ENCODE results near the gene BMP6. TPM values are rescaled to one million over a fixed set of nuclear protein-coding genes. Genes with fewer than 3 reads are reported as not detected.

Gene BMP6
- total RNA-seq, 2 experiments from 2014 or later: 0.38 to 1.1 TPM

GRCh38 chr6:7745942-7746341 is 20.0 kb downstream of the BMP6 start:
- Histone ChIP-seq H3K9me3 (ENCODE audit: low read length) (no peaks in the 10 kb centered on the region), H3K4me2 (ENCODE audit: low read length) (no peak overlapping the region), H3K4me3 (ENCODE audit: low read depth, low read length, poor library complexity, severe bottlenecking) (no peak overlapping the region), H3K9me2 (ENCODE audit: insufficient read depth, low read length) (no peaks in the 10 kb centered on the region), H4K20me1 (ENCODE audit: insufficient read depth, low read length) (no peaks in the 10 kb centered on the region), H3K4me1 (ENCODE audit: insufficient read depth, low read length, poor library complexity, severe bottlenecking) (no peaks in the 10 kb centered on the region), H3K36me3 (ENCODE audit: insufficient read depth, low read length) (no peaks in the 10 kb centered on the region), H2AFZ (ENCODE audit: low read length) (no peak overlapping the region), H3K27ac (ENCODE audit: low read depth, low read length, poor library complexity, severe bottlenecking) (no peak overlapping the region), H3K79me2 (ENCODE audit: insufficient read depth, low read depth, low read length) (no peaks in the 10 kb centered on the region)
- TF ChIP-seq, protein P1, sequence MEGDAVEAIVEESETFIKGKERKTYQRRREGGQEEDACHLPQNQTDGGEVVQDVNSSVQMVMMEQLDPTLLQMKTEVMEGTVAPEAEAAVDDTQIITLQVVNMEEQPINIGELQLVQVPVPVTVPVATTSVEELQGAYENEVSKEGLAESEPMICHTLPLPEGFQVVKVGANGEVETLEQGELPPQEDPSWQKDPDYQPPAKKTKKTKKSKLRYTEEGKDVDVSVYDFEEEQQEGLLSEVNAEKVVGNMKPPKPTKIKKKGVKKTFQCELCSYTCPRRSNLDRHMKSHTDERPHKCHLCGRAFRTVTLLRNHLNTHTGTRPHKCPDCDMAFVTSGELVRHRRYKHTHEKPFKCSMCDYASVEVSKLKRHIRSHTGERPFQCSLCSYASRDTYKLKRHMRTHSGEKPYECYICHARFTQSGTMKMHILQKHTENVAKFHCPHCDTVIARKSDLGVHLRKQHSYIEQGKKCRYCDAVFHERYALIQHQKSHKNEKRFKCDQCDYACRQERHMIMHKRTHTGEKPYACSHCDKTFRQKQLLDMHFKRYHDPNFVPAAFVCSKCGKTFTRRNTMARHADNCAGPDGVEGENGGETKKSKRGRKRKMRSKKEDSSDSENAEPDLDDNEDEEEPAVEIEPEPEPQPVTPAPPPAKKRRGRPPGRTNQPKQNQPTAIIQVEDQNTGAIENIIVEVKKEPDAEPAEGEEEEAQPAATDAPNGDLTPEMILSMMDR (conservative IDR thresholded peaks at IDR 0.05; ENCODE audit: low read length): no peak
- no peak for TF ChIP-seq EZH2phosphoT487 (IDR thresholded peaks at IDR 0.05; ENCODE audit: borderline replicate concordance, low read depth, low read length)
- no TSS peak for BruUV-seq (replicated peaks)
- ChIA-PET CTCF (ENCODE audit: unreplicated experiment) (no interaction called here), POLR2A (no interaction called here)
- intact Hi-C loops (cut with micrococcal nuclease; ENCODE audit: unreplicated experiment): no loop called here
- DNase-seq (ENCODE audit: low spot score): no peak

GRCh38 chr6:7747016-7747415 is 21.1 kb downstream of the BMP6 start:
- Histone ChIP-seq H4K20me1 (ENCODE audit: insufficient read depth, low read length) (no peaks in the 10 kb centered on the region), H3K79me2 (ENCODE audit: insufficient read depth, low read depth, low read length) (no peaks in the 10 kb centered on the region), H3K9me3 (ENCODE audit: low read length) (no peaks in the 10 kb centered on the region), H3K4me2 (ENCODE audit: low read length) (no peak overlapping the region), H3K4me1 (ENCODE audit: insufficient read depth, low read length, poor library complexity, severe bottlenecking) (no peaks in the 10 kb centered on the region), H3K27ac (ENCODE audit: low read depth, low read length, poor library complexity, severe bottlenecking) (no peak overlapping the region), H3K9me2 (ENCODE audit: insufficient read depth, low read length) (no peaks in the 10 kb centered on the region), H2AFZ (ENCODE audit: low read length) (no peak overlapping the region), H3K4me3 (ENCODE audit: low read depth, low read length, poor library complexity, severe bottlenecking) (no peak overlapping the region), H3K36me3 (ENCODE audit: insufficient read depth, low read length) (no peaks in the 10 kb centered on the region)
- intact Hi-C loops (cut with micrococcal nuclease; ENCODE audit: unreplicated experiment): no loop called here
- no peak for DNase-seq (ENCODE audit: low spot score)
- no TSS peak for BruUV-seq (replicated peaks)
- POLR2A ChIA-PET: interaction anchor here (0.5 to 0.7 kb wide), 2 partner anchors 25 to 52 kb away, joined by 3 to 5 read pairs; no protein-coding TSS in a partner anchor
- TF ChIP-seq EZH2phosphoT487 (IDR thresholded peaks at IDR 0.05; ENCODE audit: borderline replicate concordance, low read depth, low read length): no peak
- TF ChIP-seq, protein P1 (conservative IDR thresholded peaks at IDR 0.05; ENCODE audit: low read length): no peak
- CTCF ChIA-PET (ENCODE audit: unreplicated experiment): no interaction called here

- POLR2A ChIA-PET: interaction anchor here (0.5 to 0.7 kb wide), 2 partner anchors 26 to 52 kb away, joined by 3 to 5 read pairs; no protein-coding TSS in a partner anchor
Observed at GRCh38 chr6:7747433-7747832, 21.5 kb downstream of the BMP6 start.

More at GRCh38 chr6:7747433-7747832, 21.5 kb downstream of the BMP6 start:
- no peak overlapping the region for H3K27ac ChIP-seq (ENCODE audit: low read depth, low read length, poor library complexity, severe bottlenecking)
- H3K4me3 ChIP-seq (ENCODE audit: low read depth, low read length, poor library complexity, severe bottlenecking): no peak overlapping the region
- H3K79me2 ChIP-seq (ENCODE audit: insufficient read depth, low read depth, low read length): no peaks in the 10 kb centered on the region
- no peaks in the 10 kb centered on the region for H3K9me3 ChIP-seq (ENCODE audit: low read length)
- H3K4me2 ChIP-seq (ENCODE audit: low read length): no peak overlapping the region
- no peaks in the 10 kb centered on the region for H3K36me3 ChIP-seq (ENCODE audit: insufficient read depth, low read length)
- no peak for DNase-seq (ENCODE audit: low spot score)
- no TSS peak for BruUV-seq (replicated peaks)
- H3K4me1 ChIP-seq (ENCODE audit: insufficient read depth, low read length, poor library complexity, severe bottlenecking): no peaks in the 10 kb centered on the region
- CTCF ChIA-PET (ENCODE audit: unreplicated experiment): no interaction called here
- TF ChIP-seq, protein P1 (conservative IDR thresholded peaks at IDR 0.05; ENCODE audit: low read length): no peak
- TF ChIP-seq EZH2phosphoT487 (IDR thresholded peaks at IDR 0.05; ENCODE audit: borderline replicate concordance, low read depth, low read length): no peak
- H3K9me2 ChIP-seq (ENCODE audit: insufficient read depth, low read length): no peaks in the 10 kb centered on the region
- no peaks in the 10 kb centered on the region for H4K20me1 ChIP-seq (ENCODE audit: insufficient read depth, low read length)
- intact Hi-C loops (cut with micrococcal nuclease; ENCODE audit: unreplicated experiment): no loop called here
- H2AFZ ChIP-seq (ENCODE audit: low read length): no peak overlapping the region

Data from OCI-LY7 (cell line).